K562 (cell line): ENCODE measurements around the gene TMEM87B. TPM values are rescaled to one million over a fixed set of nuclear protein-coding genes. Genes with fewer than 3 reads are reported as not detected.

Experiments used
- ATAC-seq: fragments of 200-7000 bp; cut with Tn5 transposase; 3 replicates; pipeline ENCODE4 v1.9.1; 2020; ENCODE audit warnings: moderate library complexity
- BruUV-seq: library from RNA; stranded (reverse); fragments of 400-500 nt; replicated peaks from 2 replicates; lab custom pipeline; 2021; lab: Mats Ljungman, UMichigan
- CTCF ChIA-PET: fragments of 300-600 bp; formaldehyde crosslinking; extraction: SDS; loops from one replicate; lab custom pipeline; 2021; ENCODE audit warnings: low intra/inter-chr PET ratio; lab: Yijun Ruan, JAX
- POLR2A ChIA-PET: fragments of 300-600, 350-650 bp; sonication (Branson Sonifier 250); formaldehyde crosslinking; extraction: SDS; loops from one replicate; lab custom pipeline; 2021; ENCODE audit warnings: antibody characterized with exemption, inconsistent platforms; lab: Yijun Ruan, JAX
- DNase-seq, 4 experiments: peaks; one replicate each; pipeline versions ENCODE4 v3.0.0 to v3.0.0-alpha.2; 2011 to 2018; ENCODE audit warnings: low spot score in 3 of 4, mixed read lengths in 3 of 4; ENCODE audit errors: extremely low read depth in 1 of 4
- FAIRE-seq: peaks from 2 replicates; lab custom pipeline; 2011; peaks lifted over from hg19 to GRCh38; lab: Jason Lieb, UNC
- H2AFZ ChIP-seq: 2 replicates; pipeline ENCODE4 v1.6.0; 2011; ENCODE audit warnings: low read depth, low read length, control low read depth, inconsistent platforms
- H3K27ac ChIP-seq: fragments of 200-600 bp; 3 replicates; pipeline ENCODE4 v1.8.0; 2011; ENCODE audit warnings: low read depth, mild to moderate bottlenecking, control low read depth, inconsistent platforms, low read length, moderate library complexity, mixed read lengths; ENCODE audit errors: extremely low read depth
- H3K27me3 ChIP-seq, 2 experiments: fragments of 300-600 bp in 1 of 2; 2 replicates in 1 of 2; 3 replicates in 1 of 2; pipeline versions ENCODE4 v1.6.0 to v1.8.0; 2011; ENCODE audit warnings: inconsistent platforms in 2 of 2, low read length in 2 of 2, mild to moderate bottlenecking in 1 of 2, mixed read lengths in 1 of 2, moderate library complexity in 1 of 2; ENCODE audit not compliant: control insufficient read depth in 2 of 2, insufficient read depth in 2 of 2
- H3K36me3 ChIP-seq: fragments of 300-600 bp; 3 replicates; pipeline ENCODE4 v1.8.0; 2011; ENCODE audit warnings: mild to moderate bottlenecking, low read length, inconsistent platforms; ENCODE audit not compliant: control insufficient read depth, insufficient read depth
- H3K4me1 ChIP-seq, 2 experiments: fragments of 200-600 bp in 1 of 2; replicated peaks in 1 of 2; 2 replicates in 1 of 2; 3 replicates in 1 of 2; pipeline versions ENCODE4 v1.5.1 to v1.8.0; 2011; ENCODE audit warnings: inconsistent platforms in 2 of 2, low read length in 2 of 2, mild to moderate bottlenecking in 1 of 2, mixed read lengths in 1 of 2, moderate library complexity in 1 of 2; ENCODE audit not compliant: control insufficient read depth in 2 of 2, insufficient read depth in 2 of 2
- H3K4me2 ChIP-seq: 2 replicates; pipeline ENCODE4 v1.6.1; 2011; ENCODE audit warnings: low read length, control low read depth, inconsistent platforms, mixed read lengths; ENCODE audit not compliant: insufficient read depth
- H3K4me3 ChIP-seq: fragments of 200-600 bp; sonication (generic), shearing (Covaris generic); 2 replicates; pipeline ENCODE4 v1.5.1; 2016; ENCODE audit warnings: control low read depth, inconsistent platforms
- H3K79me2 ChIP-seq: fragments of 200-600 bp; 3 replicates; pipeline ENCODE4 v1.8.0; 2011; ENCODE audit warnings: low read length, inconsistent platforms; ENCODE audit not compliant: control insufficient read depth, insufficient read depth
- H3K9ac ChIP-seq, 2 experiments: 2 replicates each; pipeline versions ENCODE4 v1.6.0 to v1.6.1; 2011; ENCODE audit warnings: low read depth in 2 of 2, low read length in 2 of 2, control low read depth in 1 of 2, inconsistent platforms in 1 of 2, mild to moderate bottlenecking in 1 of 2, mixed read lengths in 1 of 2; ENCODE audit not compliant: insufficient read depth in 1 of 2
- H3K9me1 ChIP-seq: one replicate; pipeline ENCODE4 v1.6.0; 2011; ENCODE audit warnings: inconsistent platforms, mild to moderate bottlenecking, low read length, moderate library complexity; ENCODE audit not compliant: control insufficient read depth, insufficient read depth
- H3K9me3 ChIP-seq: replicated peaks from 2 replicates; pipeline ENCODE4 v1.5.1; 2011; ENCODE audit warnings: low read depth, low read length, inconsistent platforms; ENCODE audit not compliant: control insufficient read depth, insufficient read depth
- H4K20me1 ChIP-seq: replicated peaks from 2 replicates; pipeline ENCODE4 v1.6.1; 2011; ENCODE audit warnings: low read length, inconsistent platforms, mixed read lengths; ENCODE audit not compliant: control insufficient read depth, insufficient read depth
- BRF2 ChIP-seq: IDR thresholded peaks from 3 replicates; pipeline ENCODE4 v1.6.1; 2011; ENCODE audit warnings: borderline replicate concordance, mild to moderate bottlenecking; ENCODE audit not compliant: insufficient read length, insufficient read depth
- CHD7 ChIP-seq: fragments of 200-600 bp; sonication (generic); IDR thresholded peaks from one replicate; pipeline ENCODE4 v1.6.1; 2012; ENCODE audit warnings: mild to moderate bottlenecking, low read depth, low read length, inconsistent platforms
- EZH2 ChIP-seq: IDR thresholded peaks from 2 replicates; pipeline ENCODE4 v1.6.1; 2012; ENCODE audit warnings: low read depth, mild to moderate bottlenecking, inconsistent platforms, low read length, borderline replicate concordance
- OTX1 ChIP-seq: fragments of 450-650 bp; formaldehyde crosslinking; IDR thresholded peaks from 2 replicates; pipeline ENCODE4 v1.4.0; 2022; ENCODE audit warnings: mild to moderate bottlenecking
- RBM25 ChIP-seq: fragments of 200-400 bp; formaldehyde crosslinking; IDR thresholded peaks from 2 replicates; pipeline ENCODE4 v1.6.1; 2018; ENCODE audit warnings: low read length, low read depth, moderate library complexity; ENCODE audit not compliant: severe bottlenecking
- SMAD3 ChIP-seq: fragments of 450-650 bp; formaldehyde crosslinking; conservative IDR thresholded peaks from 2 replicates; pipeline ENCODE4 v1.4.0; 2020; ENCODE audit warnings: mild to moderate bottlenecking
- XRCC4 ChIP-seq: IDR thresholded peaks from one replicate; pipeline ENCODE4 v1.6.1; 2011; ENCODE audit not compliant: insufficient read depth, insufficient read length; ENCODE audit errors: extremely low read depth
- ZNF316 ChIP-seq: fragments of 450-650 bp; IDR thresholded peaks from 2 replicates; pipeline ENCODE4 v1.6.1; 2016
- ZNF695 ChIP-seq: fragments of 450-650 bp; formaldehyde crosslinking; IDR thresholded peaks from 2 replicates; pipeline ENCODE4 v1.4.0; 2020; ENCODE audit warnings: mild to moderate bottlenecking, moderate library complexity
- ZNF77 ChIP-seq: fragments of 250-450 bp; sonication (Bioruptor Pico); IDR thresholded peaks from 2 replicates; pipeline ENCODE4 v1.5.0; 2020
- WGBS: fragments of 100-300 bp; shearing (Covaris generic); methylation state at CpG from one replicate; pipeline ENCODE4 v1.1.6; 2016; ENCODE audit warnings: low coverage, mixed read lengths; ENCODE audit not compliant: insufficient coverage; ENCODE audit errors: missing lambda C conversion rate; 5-methylcytosine and 5-hydroxymethylcytosine counted together
- in situ Hi-C: fragments of 300-500 bp; cut with MboI; formaldehyde crosslinking; loops from 4 replicates; pipeline ENCODE4 v1.15.0; 2018; ENCODE audit warnings: inconsistent platforms, mixed read lengths
- intact Hi-C: fragments of 100-400 bp; cut with micrococcal nuclease; formaldehyde crosslinking; loops from 2 replicates; pipeline ENCODE4 v1.14.2; 2022
- polyA plus RNA-seq, 8 experiments: library from polyadenylated mRNA; depleted of rRNA in 4 of 8; stranded (reverse) in 5 of 8; unstranded in 3 of 8; fragments of >200 nt; fragmentation: Nextera tagmentation in 2 of 8; fragmentation: Illumina TruSeq in 1 of 8; extraction: Ambion mirVana in 2 of 8; extraction: Trizol in 1 of 8; gene quantifications; 2 replicates each; pipeline versions ENCODE4 v1.2.1 to v1.2.3, GENCODE V29; 2011 to 2014; ENCODE audit warnings: inconsistent platforms in 1 of 8, missing spikeins in 1 of 8
- total RNA-seq, 7 experiments: library from RNA; depleted of rRNA in 6 of 7; stranded (reverse); fragments of >200 nt in 6 of 7; fragmentation: Illumina TruSeq in 2 of 7; extraction: Trizol in 2 of 7; gene quantifications; 2 replicates each; pipeline versions ENCODE4 v1.2.1 to v1.2.3, GENCODE V29; 2011 to 2021; ENCODE audit warnings: low replicate concordance in 1 of 7

The TMEM87B gene
- total and polyA plus RNA-seq, 9 of the 15 experiments (the other 6 are each of a cell fraction or from before 2014, with no cell fraction given) = 3.7 to 17.1 (median 11.0) TPM

DNA sequence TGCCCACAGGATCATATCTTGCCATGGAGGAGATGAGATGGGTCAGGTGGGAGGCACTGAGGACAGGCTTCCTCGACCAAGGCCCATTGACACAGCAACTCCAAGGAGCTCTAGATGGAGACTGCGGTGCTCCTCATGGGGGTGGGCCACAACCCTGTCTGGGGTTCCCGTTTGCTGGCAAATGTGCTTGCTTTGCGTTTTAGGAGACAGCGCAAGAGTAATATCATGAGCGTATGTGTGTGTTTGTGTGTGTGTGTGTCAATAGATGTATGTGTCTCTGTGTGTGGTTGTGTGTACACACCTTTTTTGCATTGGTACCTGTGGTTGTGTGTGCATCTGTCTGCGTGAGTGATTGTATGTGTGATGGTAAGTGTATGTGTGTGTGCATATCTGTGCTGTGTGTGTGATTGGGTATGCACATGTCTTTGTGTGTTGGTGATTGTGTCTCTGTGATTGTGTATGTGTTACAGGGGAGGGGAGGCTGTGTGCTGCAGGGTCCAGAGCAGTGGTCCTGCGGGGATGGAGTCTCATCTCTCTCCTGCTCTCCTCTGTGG, 87.5 kb downstream of the TMEM87B start (continued):
- TF ChIP-seq SMAD3 (CRISPR knock-in tag) = no peak
- TF ChIP-seq ZNF77 (CRISPR knock-in tag) = no peak
- peak; percentile 69 for TF ChIP-seq ZNF316
- no peak for TF ChIP-seq BRF2
- TF ChIP-seq OTX1 (CRISPR knock-in tag) = 0 out of 2 replicates have a peak, but pooled peaks have one; percentile 19

DNA sequence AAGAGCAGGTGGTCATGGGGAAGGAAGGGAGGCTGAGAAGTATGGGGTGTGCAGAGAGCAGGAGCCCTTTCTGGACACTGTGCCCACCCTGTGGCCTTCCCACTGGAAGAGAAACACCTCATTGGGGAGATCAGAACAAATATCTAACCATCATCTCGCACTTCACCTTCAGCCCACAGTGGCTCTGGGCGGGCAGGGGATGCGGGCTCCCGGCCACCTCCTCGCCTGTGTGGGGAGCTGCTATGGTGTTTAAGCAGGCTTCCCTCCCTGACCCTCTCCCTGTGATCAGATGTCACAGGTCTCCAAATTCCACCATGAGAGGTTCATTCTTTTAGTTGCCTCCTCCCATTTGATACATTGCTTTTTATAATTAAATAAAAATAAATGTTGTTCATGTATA, 88.1 kb downstream of the TMEM87B start:
- H2AFZ ChIP-seq = no peak overlapping the region
- CTCF ChIA-PET = no interaction called here
- H3K27me3 ChIP-seq = peaks cover 33 to 49% of the 10 kb centered on the region in 2 experiments
- H4K20me1 ChIP-seq = no peaks in the 10 kb centered on the region
- no peak overlapping the region for H3K27ac ChIP-seq
- no peaks in the 10 kb centered on the region for H3K9me3 ChIP-seq
- no peak overlapping the region for H3K9ac ChIP-seq
- no peak for DNase-seq
- H3K9me1 ChIP-seq = no peaks in the 10 kb centered on the region
- ATAC-seq = no peak; the same call in 2 of the 3 replicates
- no peaks in the 10 kb centered on the region for H3K79me2 ChIP-seq
- H3K4me3 ChIP-seq = no peak overlapping the region
- peaks cover 0 to 7% of the 10 kb centered on the region in 2 experiments; a peak in 1 of 5 replicates for H3K4me1 ChIP-seq
- no peaks in the 10 kb centered on the region for H3K36me3 ChIP-seq
- POLR2A ChIA-PET = no interaction called here
- no peak overlapping the region for H3K4me2 ChIP-seq
- WGBS = 3% methylated on average over 5 of the region's 5 CpGs
- in situ Hi-C loops (no loop called here), intact Hi-C loops (no loop called here)
- no peak for FAIRE-seq
- no TSS peak for BruUV-seq
- TF ChIP-seq ZNF695 (CRISPR knock-in tag) (no peak), XRCC4 (no peak), CHD7 (no peak), EZH2 (no peak), RBM25 (no peak)
